GM18858 (cell line): Measurements from ENCODE around the gene EXOC3L4.
"Not testable (repeated sequence)": the region's sequence is repeated elsewhere in the genome, so short reads cannot be mapped to it uniquely, and the experiment has no call there.

ENCODE experiments used
- ATAC-seq: cut with Tn5 transposase; IDR thresholded peaks from one replicate; pipeline ENCODE4 v1.9.1; 2021; ENCODE audit not compliant: unreplicated experiment

Gene EXOC3L4

GRCh38 chr14:103094406-103095209, at the start of gene EXOC3L4:
Gene EXOC3L4, plus strand, starts transcription at chr14:103094725. Its CDS starts 5,495 bp downstream, at chr14:103100220.
- ATAC-seq, result no peak

GRCh38 chr14:103045371-103045869, 49.1 kb upstream of the EXOC3L4 start:
- ATAC-seq, result peak; percentile 38

GRCh38 chr14:103047453-103047852, 47.1 kb upstream of the EXOC3L4 start:
- ATAC-seq, result not testable (repeated sequence)

GRCh38 chr14:103050935-103051334, 43.6 kb upstream of the EXOC3L4 start:
- no peak for ATAC-seq

GRCh38 chr14:103052407-103052806, 42.1 kb upstream of the EXOC3L4 start:
- no peak for ATAC-seq

- ATAC-seq, result no peak
Measured at GRCh38 chr14:103055695-103056094, 38.8 kb upstream of the EXOC3L4 start.

- ATAC-seq, result no peak
Measured at GRCh38 chr14:103056322-103057027, 38.0 kb upstream of the EXOC3L4 start.

- peak; percentile 27 for ATAC-seq
Measured at GRCh38 chr14:103057028-103057371, 37.5 kb upstream of the EXOC3L4 start.

- ATAC-seq, result peak; percentile 46
Measured at GRCh38 chr14:103057372-103058163, 37.0 kb upstream of the EXOC3L4 start, which contains the start of gene CDC42BPB. Gene CDC42BPB, minus strand, starts transcription at chr14:103057549. Its CDS starts 376 bp downstream, at chr14:103057173.

GRCh38 chr14:103058164-103059055, 36.1 kb upstream of the EXOC3L4 start:
- no peak for ATAC-seq

GRCh38 chr14:103059556-103059955, 35.0 kb upstream of the EXOC3L4 start:
- no peak for ATAC-seq

- no peak for ATAC-seq
Measured at GRCh38 chr14:103061482-103061976, 33.0 kb upstream of the EXOC3L4 start.

- ATAC-seq, result no peak
Measured at GRCh38 chr14:103064436-103064835, 30.1 kb upstream of the EXOC3L4 start.

GRCh38 chr14:103064978-103065377, 29.5 kb upstream of the EXOC3L4 start:
- ATAC-seq, result no peak

- ATAC-seq, result no peak
Measured at GRCh38 chr14:103065861-103066260, 28.7 kb upstream of the EXOC3L4 start.

- ATAC-seq, result no peak
Measured at GRCh38 chr14:103066399-103066798, 28.1 kb upstream of the EXOC3L4 start.

- ATAC-seq, result no peak
Measured at GRCh38 chr14:103067231-103067954, 27.1 kb upstream of the EXOC3L4 start.

- ATAC-seq, result no peak
Measured at GRCh38 chr14:103068351-103069073, 26.0 kb upstream of the EXOC3L4 start.
